ENCODE results near the gene RXRA. TPM values are rescaled to one million over a fixed set of nuclear protein-coding genes. Genes with fewer than 3 reads are reported as not detected.

Gene RXRA
- total RNA-seq, 6 experiments from 2014 or later, result 105 to 165 (median 131) TPM

GRCh38 chr9:134361843-134362414 lies 35.7 kb downstream of the RXRA start:
- no peaks in the 10 kb centered on the region for H3K36me3 ChIP-seq
- TF ChIP-seq POLR2A (IDR thresholded peaks at IDR 0.05) (no peak), CTCF (IDR thresholded peaks at IDR 0.05) (no peak)
- no peak overlapping the region for H3K4me3 ChIP-seq
- DNase-seq (peak in 2 of 3 donors; percentile 89 to 91), ATAC-seq (peak in 3 of 4 donors; percentile 9 to 25 (median 16))
- peaks cover 2 to 100% (median 66%) of the 10 kb centered on the region in 4 donors for H3K4me1 ChIP-seq
- intact Hi-C loops (cut with DNase I), result no loop called here
- no peaks in the 10 kb centered on the region for H3K27me3 ChIP-seq
- H3K27ac ChIP-seq, result peak overlapping the region; percentile 63 to 82 (median 66)
- H3K9me3 ChIP-seq, result no peaks in the 10 kb centered on the region
- whole genome bisulfite sequencing (ENCODE audit: insufficient coverage, low coverage, low lambda C conversion rate, missing lambda C conversion rate), result 71% methylated on average over 1 of the region's 15 CpGs

GRCh38 chr9:134363450-134363849 lies 37.2 kb downstream of the RXRA start:
- WGBS (ENCODE audit: insufficient coverage, low coverage, low lambda C conversion rate, missing lambda C conversion rate), result 20% methylated on average over 1 of the region's 16 CpGs
- ATAC-seq, result peak in 2 of 4 donors; percentile 1 to 4
- Histone ChIP-seq H3K27ac (peak overlapping the region in 2 of 3 donors; percentile 67 to 82), H3K27me3 (no peaks in the 10 kb centered on the region), H3K4me3 (no peak overlapping the region), H3K4me1 (peaks cover 2 to 100% (median 67%) of the 10 kb centered on the region in 4 donors), H3K9me3 (no peaks in the 10 kb centered on the region), H3K36me3 (no peaks in the 10 kb centered on the region)
- intact Hi-C loops (cut with DNase I), result no loop called here
- DNase-seq, result peak in 1 of 3 donors; percentile 87
- TF ChIP-seq POLR2A (IDR thresholded peaks at IDR 0.05) (no peak), CTCF (IDR thresholded peaks at IDR 0.05) (no peak)

GRCh38 chr9:134364391-134365114 lies 38.3 kb downstream of the RXRA start:
- H3K36me3 ChIP-seq, result no peaks in the 10 kb centered on the region
- DNase-seq (peak; percentile 74 to 90 (median 85)), ATAC-seq (peak; percentile 45 to 57 (median 50))
- no peaks in the 10 kb centered on the region for H3K27me3 ChIP-seq
- TF ChIP-seq POLR2A (IDR thresholded peaks at IDR 0.05), result peak; percentile 28
- no peak for TF ChIP-seq CTCF (IDR thresholded peaks at IDR 0.05)
- no peaks in the 10 kb centered on the region for H3K9me3 ChIP-seq
- 40% methylated on average over 3 of the region's 13 CpGs for WGBS (ENCODE audit: insufficient coverage, low coverage, low lambda C conversion rate, missing lambda C conversion rate)
- H3K4me1 ChIP-seq, result peaks cover 2 to 93% (median 61%) of the 10 kb centered on the region in 4 donors
- no peak overlapping the region for H3K4me3 ChIP-seq
- intact Hi-C loops (cut with DNase I), result no loop called here
- H3K27ac ChIP-seq, result peak overlapping the region; percentile 67 to 82 (median 75)

- no peak for ATAC-seq
- Histone ChIP-seq H3K9me3 (no peaks in the 10 kb centered on the region), H3K27me3 (no peaks in the 10 kb centered on the region), H3K4me3 (no peak overlapping the region), H3K4me1 (peaks cover 2 to 93% (median 58%) of the 10 kb centered on the region in 4 donors), H3K36me3 (no peaks in the 10 kb centered on the region), H3K27ac (peak overlapping the region; percentile 67 to 82 (median 75))
- DNase-seq, result no peak
- WGBS (ENCODE audit: insufficient coverage, low coverage, low lambda C conversion rate, missing lambda C conversion rate), result 48% methylated on average over 7 of the region's 21 CpGs
- TF ChIP-seq POLR2A (IDR thresholded peaks at IDR 0.05) (no peak), CTCF (IDR thresholded peaks at IDR 0.05) (no peak)
- intact Hi-C loops (cut with DNase I), result no loop called here
Measured at GRCh38 chr9:134365115-134365596, 38.9 kb downstream of the RXRA start.
